ENCODE data around the gene TMEM208.

GRCh38 chr16:67277999-67278772 lies 51.3 kb downstream of the TMEM208 start:
- no peak; the same call in 1 of the 2 replicates for TF ChIP-seq NRL (CRISPR knock-in tag; IDR thresholded peaks at IDR 0.05; ENCODE audit: borderline replicate concordance)
- no peak for TF ChIP-seq JUND (CRISPR knock-in tag; IDR thresholded peaks at IDR 0.05)
- TF ChIP-seq RFX5 (IDR thresholded peaks at IDR 0.05; ENCODE audit: low read depth, low read length): no peak
- TF ChIP-seq EZH2 (conservative IDR thresholded peaks at IDR 0.05; ENCODE audit: low read depth, low read length): no peak
- no peak for TF ChIP-seq SIN3A (IDR thresholded peaks at IDR 0.05; ENCODE audit: borderline replicate concordance, low read depth, low read length)
- TF ChIP-seq CAMTA2 (CRISPR knock-in tag; IDR thresholded peaks at IDR 0.05; ENCODE audit: borderline replicate concordance): no peak
- TF ChIP-seq CTCF (CRISPR knock-in tag; IDR thresholded peaks at IDR 0.05): no peak
- TF ChIP-seq POLR2A (IDR thresholded peaks at IDR 0.05; ENCODE audit: insufficient read depth in 1 of 2, low read depth in 2 of 2, low read length in 2 of 2): no peak
- no peak for TF ChIP-seq HCFC1 (IDR thresholded peaks at IDR 0.05; ENCODE audit: low read depth, low read length)
- no peak for TF ChIP-seq SP2 (CRISPR knock-in tag; IDR thresholded peaks at IDR 0.05)
- no peak for TF ChIP-seq CREB1 (IDR thresholded peaks at IDR 0.05)
- no peak for TF ChIP-seq CREB1 (CRISPR knock-in tag; IDR thresholded peaks at IDR 0.05)
- TF ChIP-seq RAD21 (CRISPR knock-in tag; IDR thresholded peaks at IDR 0.05): no peak
- TF ChIP-seq NR1H2 (CRISPR knock-in tag; IDR thresholded peaks at IDR 0.05; ENCODE audit: borderline replicate concordance, low read depth): no peak

All from HepG2 (cell line).